B cell (primary cell): ENCODE data around the gene DNAH11. TPM values are rescaled to one million over a fixed set of nuclear protein-coding genes. Genes with fewer than 3 reads are reported as not detected.

Source experiments
- ATAC-seq: fragments of 200-7000 bp; cut with Tn5 transposase; one replicate; pipeline ENCODE4 v1.10.0; 2021; ENCODE audit warnings: low read depth, mild to moderate bottlenecking, moderate number of reproducible peaks, moderate library complexity
- CTCF ChIA-PET: fragments of 350-600 bp; sonication (Branson Sonifier 250); formaldehyde crosslinking; loops from one replicate; lab custom pipeline; 2021; ENCODE audit warnings: antibody characterized with exemption, inconsistent platforms; lab: Charles Lee
- POLR2A ChIA-PET: fragments of 350-600 bp; sonication (Branson Sonifier 250); formaldehyde crosslinking; loops from one replicate; lab custom pipeline; 2021; ENCODE audit warnings: antibody characterized with exemption; lab: Charles Lee
- DNase-seq: peaks from one replicate; pipeline ENCODE4 v3.0.0; 2013
- H2AFZ ChIP-seq: 2 replicates; pipeline ENCODE4 v1.6.1; 2012; ENCODE audit warnings: mild to moderate bottlenecking, low read depth, low read length; ENCODE audit not compliant: insufficient read depth, poor library complexity, severe bottlenecking
- H3K27ac ChIP-seq, 2 donors: 1 replicate in 1 of 2; 2 replicates in 1 of 2; pipeline ENCODE4 v1.5.1; 2012 to 2013; ENCODE audit warnings: low read length in 2 of 2, mild to moderate bottlenecking in 2 of 2, moderate library complexity in 1 of 2
- H3K27me3 ChIP-seq, 4 experiments: fragments of 200-600 bp in 1 of 4; sonication (generic) in 1 of 4; replicated peaks in 1 of 4; 1 replicate in 2 of 4; 2 replicates in 2 of 4; pipeline versions ENCODE4 v1.6.1 to v1.7.0; 2013 to 2016; ENCODE audit warnings: low read length in 3 of 4, mild to moderate bottlenecking in 2 of 4, mixed read lengths in 1 of 4, moderate library complexity in 1 of 4; ENCODE audit not compliant: insufficient read depth in 4 of 4, control insufficient read depth in 3 of 4; ENCODE audit errors: control extremely low read depth in 1 of 4
- H3K36me3 ChIP-seq, 2 experiments: replicated peaks in 1 of 2; 1 replicate in 1 of 2; 2 replicates in 1 of 2; pipeline versions ENCODE4 v1.6.1 to v1.7.1; 2013; ENCODE audit warnings: low read length in 1 of 2; ENCODE audit not compliant: insufficient read depth in 2 of 2, control insufficient read depth in 1 of 2; ENCODE audit errors: control extremely low read depth in 1 of 2, extremely low read depth in 1 of 2
- H3K4me1 ChIP-seq, 2 donors: fragments of 200-600 bp in 1 of 2; sonication (generic) in 1 of 2; 1 replicate in 1 of 2; 2 replicates in 1 of 2; pipeline versions ENCODE4 v1.5.1 to v1.6.1; 2013 to 2017; ENCODE audit warnings: low read length in 2 of 2; ENCODE audit not compliant: control insufficient read depth in 2 of 2, insufficient read depth in 2 of 2
- H3K4me2 ChIP-seq: replicated peaks from 2 replicates; pipeline ENCODE3; 2012; ENCODE audit warnings: mild to moderate bottlenecking, low read depth, low read length; ENCODE audit not compliant: poor library complexity, severe bottlenecking
- H3K4me3 ChIP-seq, 5 experiments: fragments of 200-600 bp in 1 of 5; sonication (generic) in 1 of 5; 1 replicate in 3 of 5; 2 replicates in 2 of 5; pipeline versions ENCODE4 v1.5.1 to v1.7.0; 2011 to 2016; ENCODE audit warnings: low read length in 4 of 5, mild to moderate bottlenecking in 4 of 5, low read depth in 2 of 5, control low read depth in 1 of 5, moderate library complexity in 1 of 5; ENCODE audit not compliant: insufficient read depth in 1 of 5; ENCODE audit errors: control extremely low read depth in 1 of 5, extremely low read depth in 1 of 5
- H3K79me2 ChIP-seq: fragments of 200-600 bp; sonication (generic); one replicate; pipeline ENCODE4 v1.6.0; 2016; ENCODE audit warnings: low read length; ENCODE audit not compliant: control insufficient read depth, insufficient read depth
- H3K9ac ChIP-seq: fragments of 200-600 bp; sonication (generic); 2 replicates; pipeline ENCODE4 v1.6.1; 2017; ENCODE audit warnings: mild to moderate bottlenecking, low read length, moderate library complexity
- H3K9me3 ChIP-seq, 3 donors: one replicate each; pipeline versions ENCODE4 v1.6.1 to v1.7.1; 2013; ENCODE audit warnings: low read length in 2 of 3; ENCODE audit not compliant: control insufficient read depth in 2 of 3, insufficient read depth in 1 of 3; ENCODE audit errors: control extremely low read depth in 1 of 3
- H4K20me1 ChIP-seq: 2 replicates; pipeline ENCODE4 v1.6.0; 2012; ENCODE audit warnings: mild to moderate bottlenecking, low read length; ENCODE audit not compliant: insufficient read depth, control insufficient read depth, poor library complexity, severe bottlenecking
- H3K27ac Mint-ChIP-seq: one replicate; pipeline ENCODE4 v1.8.0; 2021; ENCODE audit warnings: mixed read lengths
- H3K27me3 Mint-ChIP-seq: one replicate; pipeline ENCODE4 v1.8.0; 2021; ENCODE audit warnings: mixed read lengths
- H3K4me1 Mint-ChIP-seq: one replicate; pipeline ENCODE4 v1.8.0; 2021; ENCODE audit warnings: mixed read lengths
- H3K4me3 Mint-ChIP-seq: one replicate; pipeline ENCODE4 v1.8.0; 2021; ENCODE audit warnings: mixed read lengths
- H3K9me3 Mint-ChIP-seq: one replicate; pipeline ENCODE4 v1.8.0; 2022; ENCODE audit warnings: mixed read lengths; ENCODE audit not compliant: insufficient read depth
- EZH2 ChIP-seq: IDR thresholded peaks from 2 replicates; pipeline ENCODE4 v1.6.1; 2012; ENCODE audit warnings: borderline replicate concordance, low read depth, mild to moderate bottlenecking, moderate library complexity, low read length; ENCODE audit not compliant: insufficient read depth, poor library complexity, severe bottlenecking
- WGBS: methylation state at CpG from one replicate; pipeline ENCODE4 v1.1.5; 2013; ENCODE audit warnings: missing lambda C conversion rate; ENCODE audit not compliant: insufficient coverage; 5-methylcytosine and 5-hydroxymethylcytosine counted together
- intact Hi-C: fragments of 100-400 bp; cut with micrococcal nuclease; formaldehyde crosslinking; loops from one replicate; pipeline ENCODE4 v1.10.0; 2022
- polyA plus RNA-seq: library from polyadenylated mRNA; depleted of rRNA; stranded (reverse); fragments of >200 nt; gene quantifications from 2 replicates; pipeline ENCODE4 v1.2.3, GENCODE V29; 2012
- total RNA-seq, 2 donors: library from RNA; stranded (reverse); fragments of 120-200 nt in 1 of 2; gene quantifications; 1 replicate in 1 of 2; 2 replicates in 1 of 2; pipeline versions ENCODE4 v1.2.3 to v1.2.4, GENCODE V29; 2013 to 2022
- TF ChIP-seq, protein P1 (sequence below): fragments of 200-600 bp; IDR thresholded peaks from one replicate; pipeline ENCODE4 v1.8.0; 2022; ENCODE audit warnings: antibody characterized with exemption, mild to moderate bottlenecking

Gene DNAH11
- total and polyA plus RNA-seq, 2 donors (not counting 1 experiment from before 2014, with no cell fraction given): not detected

DNA sequence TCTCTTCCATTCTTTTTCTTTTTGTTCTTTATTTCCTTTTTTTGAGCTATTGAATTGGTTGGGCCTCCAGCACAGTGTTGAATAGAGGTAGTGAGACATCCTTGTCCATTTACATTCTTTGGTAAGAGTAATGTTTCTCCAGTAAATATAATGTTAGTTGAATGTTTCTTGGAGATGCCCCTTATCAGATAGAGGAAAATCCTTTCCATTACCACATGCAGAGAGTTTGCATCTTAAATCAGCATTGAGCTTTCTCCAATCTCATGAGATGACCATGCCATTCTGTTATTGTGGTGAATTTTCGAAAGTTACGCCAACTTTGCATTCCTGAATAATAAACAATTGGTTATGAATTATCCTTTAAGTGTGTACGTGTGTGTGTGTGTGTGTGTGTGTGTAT, 127.7 kb downstream of the DNAH11 start:
- intact Hi-C loops: no loop called here
- Histone ChIP-seq H3K4me1 (peaks cover 6% of the 10 kb centered on the region in 2 donors), H3K4me3 (no peak overlapping the region), H3K4me2 (no peak overlapping the region), H3K27me3 (no peaks in the 10 kb centered on the region), H3K79me2 (no peaks in the 10 kb centered on the region), H4K20me1 (no peaks in the 10 kb centered on the region), H2AFZ (no peak overlapping the region), H3K27ac (no peak overlapping the region), H3K9ac (no peak overlapping the region), H3K36me3 (no peaks in the 10 kb centered on the region), H3K9me3 (no peaks in the 10 kb centered on the region)
- peaks cover 3% of the 10 kb centered on the region for H3K27me3 Mint-ChIP-seq
- ATAC-seq: no peak
- peaks cover 5% of the 10 kb centered on the region for H3K4me1 Mint-ChIP-seq
- no peaks in the 10 kb centered on the region for H3K9me3 Mint-ChIP-seq
- no peak for TF ChIP-seq EZH2
- TF ChIP-seq, protein P1, sequence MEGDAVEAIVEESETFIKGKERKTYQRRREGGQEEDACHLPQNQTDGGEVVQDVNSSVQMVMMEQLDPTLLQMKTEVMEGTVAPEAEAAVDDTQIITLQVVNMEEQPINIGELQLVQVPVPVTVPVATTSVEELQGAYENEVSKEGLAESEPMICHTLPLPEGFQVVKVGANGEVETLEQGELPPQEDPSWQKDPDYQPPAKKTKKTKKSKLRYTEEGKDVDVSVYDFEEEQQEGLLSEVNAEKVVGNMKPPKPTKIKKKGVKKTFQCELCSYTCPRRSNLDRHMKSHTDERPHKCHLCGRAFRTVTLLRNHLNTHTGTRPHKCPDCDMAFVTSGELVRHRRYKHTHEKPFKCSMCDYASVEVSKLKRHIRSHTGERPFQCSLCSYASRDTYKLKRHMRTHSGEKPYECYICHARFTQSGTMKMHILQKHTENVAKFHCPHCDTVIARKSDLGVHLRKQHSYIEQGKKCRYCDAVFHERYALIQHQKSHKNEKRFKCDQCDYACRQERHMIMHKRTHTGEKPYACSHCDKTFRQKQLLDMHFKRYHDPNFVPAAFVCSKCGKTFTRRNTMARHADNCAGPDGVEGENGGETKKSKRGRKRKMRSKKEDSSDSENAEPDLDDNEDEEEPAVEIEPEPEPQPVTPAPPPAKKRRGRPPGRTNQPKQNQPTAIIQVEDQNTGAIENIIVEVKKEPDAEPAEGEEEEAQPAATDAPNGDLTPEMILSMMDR: no peak
- ChIA-PET POLR2A (no interaction called here), CTCF (no interaction called here)
- no peak overlapping the region for H3K27ac Mint-ChIP-seq
- WGBS: no CpG with 5 or more reads among the region's 3 CpGs
- H3K4me3 Mint-ChIP-seq: no peak overlapping the region
- DNase-seq: no peak

DNA sequence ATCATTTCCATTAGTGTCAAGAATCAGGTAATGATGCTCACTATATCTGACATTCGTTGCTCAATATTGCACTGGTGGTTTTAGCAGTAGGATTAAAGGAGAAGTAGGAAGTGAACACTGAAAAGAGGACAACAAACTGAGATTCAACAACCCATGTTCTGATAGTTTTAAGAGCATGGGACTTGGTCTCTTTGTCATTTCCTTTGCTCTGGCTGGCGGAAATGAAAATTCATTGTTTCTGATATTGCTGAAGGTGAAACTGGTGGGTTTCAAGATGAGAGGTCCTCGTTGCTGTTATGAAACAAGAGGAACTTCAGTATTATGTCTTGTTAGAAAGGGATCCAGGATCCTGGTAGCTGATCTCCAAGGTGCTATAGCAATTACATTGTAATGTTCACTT, 129.0 kb downstream of the DNAH11 start:
- Histone ChIP-seq H4K20me1 (no peaks in the 10 kb centered on the region), H3K27me3 (no peaks in the 10 kb centered on the region), H3K9ac (peak overlapping the region; percentile 8), H3K27ac (no peak overlapping the region), H3K9me3 (no peaks in the 10 kb centered on the region), H3K79me2 (no peaks in the 10 kb centered on the region), H3K4me2 (peak overlapping the region; percentile 31), H2AFZ (no peak overlapping the region), H3K4me1 (peaks cover 6% of the 10 kb centered on the region in 2 donors), H3K4me3 (no peak overlapping the region), H3K36me3 (no peaks in the 10 kb centered on the region)
- ChIA-PET POLR2A (no interaction called here), CTCF (no interaction called here)
- H3K9me3 Mint-ChIP-seq: no peaks in the 10 kb centered on the region
- no peak overlapping the region for H3K27ac Mint-ChIP-seq
- H3K4me1 Mint-ChIP-seq: peaks cover 5% of the 10 kb centered on the region
- H3K27me3 Mint-ChIP-seq: peaks cover 3% of the 10 kb centered on the region
- no peak overlapping the region for H3K4me3 Mint-ChIP-seq
- WGBS: 11% methylated on average over 2 of the region's 3 CpGs
- no peak for ATAC-seq
- DNase-seq: peak; percentile 5
- intact Hi-C loops: no loop called here
- TF ChIP-seq, protein P1: no peak
- no peak for TF ChIP-seq EZH2
